GM12878 (cell line): ENCODE results near the gene BTBD8. TPM values are rescaled to one million over a fixed set of nuclear protein-coding genes. Genes with fewer than 3 reads are reported as not detected.

Experiments
- ATAC-seq: fragments of 200-7000 bp; cut with Tn5 transposase; 3 replicates; pipeline ENCODE4 v1.9.1; 2020; ENCODE audit warnings: mild to moderate bottlenecking, moderate library complexity
- BruUV-seq: library from RNA; stranded (reverse); fragments of 400-500 nt; replicated peaks from 2 replicates; lab custom pipeline; 2021; lab: Mats Ljungman, UMichigan
- CTCF ChIA-PET: fragments of 300-600 bp; sonication (Branson Sonifier 250); formaldehyde crosslinking; extraction: SDS; loops from one replicate; lab custom pipeline; 2021; ENCODE audit warnings: inconsistent platforms; lab: Yijun Ruan, JAX
- POLR2A ChIA-PET: fragments of 350-600 bp; formaldehyde crosslinking; extraction: SDS; loops from one replicate; lab custom pipeline; 2021; ENCODE audit warnings: inconsistent platforms; lab: Charles Lee
- RAD21 ChIA-PET: fragments of 300-600 bp; sonication (Branson Sonifier 250); formaldehyde crosslinking; loops from one replicate; lab custom pipeline; 2023; ENCODE audit warnings: antibody characterized with exemption; ENCODE audit not compliant: unreplicated experiment; lab: Charles Lee
- SMC1A ChIA-PET: fragments of 300-600 bp; sonication (Branson Sonifier 250); formaldehyde crosslinking; loops from one replicate; lab custom pipeline; 2023; ENCODE audit not compliant: unreplicated experiment, uncharacterized antibody; lab: Charles Lee
- DNase-seq: peaks from one replicate; pipeline ENCODE4 v3.0.0-alpha.2; 2011; ENCODE audit warnings: low read depth, low spot score
- FAIRE-seq: peaks from 3 replicates; lab custom pipeline; 2011; peaks lifted over from hg19 to GRCh38; lab: Jason Lieb, UNC
- H2AFZ ChIP-seq: 2 replicates; pipeline ENCODE4 v1.6.0; 2011; ENCODE audit warnings: low read depth, low read length, control low read depth; ENCODE audit not compliant: control insufficient read depth
- H3K27ac ChIP-seq: 2 replicates; pipeline ENCODE4 v1.5.1; 2011; ENCODE audit warnings: control low read depth; ENCODE audit not compliant: control insufficient read depth, insufficient read depth
- H3K27me3 ChIP-seq, 2 experiments: replicated peaks in 1 of 2; 2 replicates each; pipeline versions ENCODE4 v1.6.0 to v1.6.1; 2011; ENCODE audit warnings: low read length in 1 of 2; ENCODE audit not compliant: control insufficient read depth in 2 of 2, insufficient read depth in 2 of 2
- H3K36me3 ChIP-seq, 2 experiments: 2 replicates each; pipeline ENCODE4 v1.5.1; 2011; ENCODE audit warnings: low read length in 1 of 2; ENCODE audit not compliant: control insufficient read depth in 2 of 2, insufficient read depth in 2 of 2
- H3K4me1 ChIP-seq: 2 replicates; pipeline ENCODE4 v1.6.1; 2011; ENCODE audit warnings: mild to moderate bottlenecking, low read length, moderate library complexity, mixed read lengths; ENCODE audit not compliant: control insufficient read depth, insufficient read depth
- H3K4me2 ChIP-seq: 2 replicates; pipeline ENCODE4 v1.6.0; 2011; ENCODE audit warnings: control low read depth; ENCODE audit not compliant: control insufficient read depth, insufficient read depth
- H3K4me3 ChIP-seq: fragments of 200-600 bp; sonication (generic); 2 replicates; pipeline ENCODE4 v1.5.1; 2016
- H3K79me2 ChIP-seq: 2 replicates; pipeline ENCODE4 v1.6.0; 2011; ENCODE audit warnings: low read length; ENCODE audit not compliant: control insufficient read depth, insufficient read depth
- H3K9ac ChIP-seq: 2 replicates; pipeline ENCODE4 v1.8.0; 2011; ENCODE audit warnings: low read length, control low read depth, mixed read lengths; ENCODE audit not compliant: control insufficient read depth, insufficient read depth
- H3K9me3 ChIP-seq: replicated peaks from 3 replicates; pipeline ENCODE4 v1.5.1; 2011; ENCODE audit warnings: mild to moderate bottlenecking, low read length; ENCODE audit not compliant: control insufficient read depth, insufficient read depth
- H4K20me1 ChIP-seq: 2 replicates; pipeline ENCODE4 v1.6.0; 2011; ENCODE audit not compliant: control insufficient read depth, insufficient read depth
- BACH1 ChIP-seq: fragments of 450-650 bp; IDR thresholded peaks from 2 replicates; pipeline ENCODE4 v1.6.1; 2017; ENCODE audit warnings: mild to moderate bottlenecking, borderline replicate concordance
- CBX3 ChIP-seq: fragments of 200-600 bp; sonication (generic); IDR thresholded peaks from 2 replicates; pipeline ENCODE4 v1.6.1; 2016; ENCODE audit warnings: low read depth, borderline replicate concordance
- CREB1 ChIP-seq: IDR thresholded peaks from 2 replicates; pipeline ENCODE4 v1.6.1; 2012; ENCODE audit warnings: low read depth, mild to moderate bottlenecking, inconsistent platforms
- CREM ChIP-seq: IDR thresholded peaks from 2 replicates; pipeline ENCODE4 v1.6.1; 2014; ENCODE audit warnings: antibody characterized with exemption, low read depth
- FOS ChIP-seq: IDR thresholded peaks from 3 replicates; pipeline ENCODE4 v1.6.1; 2011; ENCODE audit warnings: borderline replicate concordance; ENCODE audit not compliant: insufficient read length; ENCODE audit errors: extremely low read depth
- FOXK2 ChIP-seq: fragments of 450-650 bp; IDR thresholded peaks from 2 replicates; pipeline ENCODE4 v1.6.1; 2017; ENCODE audit warnings: mild to moderate bottlenecking, moderate library complexity
- LARP7 ChIP-seq: fragments of 450-650 bp; IDR thresholded peaks from 2 replicates; pipeline ENCODE4 v1.6.1; 2017; ENCODE audit warnings: mild to moderate bottlenecking
- MTA2 ChIP-seq: fragments of 450-650 bp; IDR thresholded peaks from 2 replicates; pipeline ENCODE4 v1.6.1; 2016; ENCODE audit warnings: low read depth, mild to moderate bottlenecking, moderate library complexity
- NFIC ChIP-seq: IDR thresholded peaks from 2 replicates; pipeline ENCODE4 v1.6.1; 2012; ENCODE audit warnings: low read depth, mild to moderate bottlenecking, inconsistent platforms, low read length, moderate library complexity
- NR2C1 ChIP-seq: fragments of 450-650 bp; IDR thresholded peaks from 2 replicates; pipeline ENCODE4 v1.6.1; 2017; ENCODE audit warnings: antibody characterized with exemption, mild to moderate bottlenecking, moderate library complexity
- NR2C2 ChIP-seq: IDR thresholded peaks from 2 replicates; pipeline ENCODE4 v1.6.1; 2011; ENCODE audit warnings: borderline replicate concordance, low read depth; ENCODE audit not compliant: control insufficient read depth, insufficient read length
- POLR2AphosphoS2 ChIP-seq: IDR thresholded peaks from 2 replicates; pipeline ENCODE4 v1.6.1; 2011; ENCODE audit warnings: low read depth, mild to moderate bottlenecking, low read length, improper control_type of control experiment, moderate library complexity
- ZNF217 ChIP-seq: fragments of 450-650 bp; IDR thresholded peaks from 2 replicates; pipeline ENCODE4 v1.6.1; 2017; ENCODE audit warnings: antibody characterized with exemption, mild to moderate bottlenecking
- WGBS: methylation state at CpG from one replicate; pipeline ENCODE4 v1.1.6; 2016; ENCODE audit warnings: low lambda C conversion rate; ENCODE audit not compliant: insufficient replicate concordance, insufficient coverage; ENCODE audit errors: missing lambda C conversion rate; 5-methylcytosine and 5-hydroxymethylcytosine counted together
- in situ Hi-C: fragments of 300-500 bp; cut with MboI; formaldehyde crosslinking; loops from 9 replicates; pipeline ENCODE4 v1.14.3; 2018; ENCODE audit warnings: mixed read lengths
- intact Hi-C: fragments of 100-400 bp; cut with micrococcal nuclease; formaldehyde crosslinking; loops from one replicate; pipeline ENCODE4 v1.14.2; 2022; ENCODE audit not compliant: unreplicated experiment
- polyA plus RNA-seq, 11 experiments: library from polyadenylated mRNA; depleted of rRNA in 4 of 11; unstranded in 6 of 11; stranded (reverse) in 5 of 11; fragments of >200 nt; fragmentation: Nextera tagmentation in 4 of 11; fragmentation: Illumina TruSeq in 1 of 11; extraction: Ambion mirVana in 4 of 11; extraction: Trizol in 1 of 11; gene quantifications; 1 replicate in 1 of 11; 2 replicates in 10 of 11; pipeline versions ENCODE4 v1.2.1 to v1.2.3, GENCODE V29; 2011 to 2016; ENCODE audit warnings: inconsistent platforms in 2 of 11, missing spikeins in 2 of 11, low read depth in 1 of 11
- total RNA-seq, 4 experiments: library from RNA; depleted of rRNA in 3 of 4; stranded (reverse); fragments of >200 nt in 3 of 4; fragmentation: Illumina TruSeq in 1 of 4; extraction: Trizol in 1 of 4; gene quantifications; 2 replicates each; pipeline versions ENCODE4 v1.2.1 to v1.2.3, GENCODE V29; 2013 to 2021
- TF ChIP-seq, protein P1 (sequence below): IDR thresholded peaks from 2 replicates; pipeline ENCODE4 v1.6.1; 2011; ENCODE audit warnings: borderline replicate concordance, low read depth, mild to moderate bottlenecking, moderate library complexity, mixed read lengths, low read length; ENCODE audit not compliant: insufficient read depth; ENCODE audit errors: extremely low read length
- TF ChIP-seq, protein P2 (sequence below): fragments of 450-650 bp; IDR thresholded peaks from 2 replicates; pipeline ENCODE4 v1.6.1; 2017; ENCODE audit warnings: mild to moderate bottlenecking, low read depth, inconsistent platforms; ENCODE audit not compliant: poor library complexity, severe bottlenecking
- TF ChIP-seq, protein P3 (sequence below): IDR thresholded peaks from 2 replicates; pipeline ENCODE4 v1.6.1; 2012; ENCODE audit warnings: improper control_type of control experiment, low read depth, low read length; ENCODE audit not compliant: insufficient replicate concordance

BTBD8 gene
- total and polyA plus RNA-seq, 10 of the 15 experiments (the other 5 are each of a cell fraction or from before 2014, with no cell fraction given): 0.07 to 0.32 (median 0.19) TPM; not detected in 1

DNA sequence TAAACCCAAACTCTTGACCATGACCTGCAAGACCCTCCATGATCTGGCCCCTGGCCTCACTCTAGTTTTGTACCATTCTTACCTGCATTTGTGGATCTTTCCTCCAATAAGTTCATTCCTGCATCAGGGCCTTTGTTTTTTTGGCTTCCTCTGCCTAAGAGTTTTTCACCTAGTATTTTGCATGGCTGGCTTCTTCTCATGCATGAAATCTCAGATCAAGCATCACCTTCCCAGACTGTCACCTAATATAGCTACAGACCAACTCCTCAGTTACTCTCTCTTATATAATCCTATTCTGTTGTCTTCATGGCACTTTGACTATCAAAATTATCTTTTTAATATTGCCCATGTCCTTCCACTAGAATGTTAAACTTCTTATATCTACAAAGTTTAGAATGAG is 54.2 kb downstream of the BTBD8 start (continued):
- TF ChIP-seq, protein P1, sequence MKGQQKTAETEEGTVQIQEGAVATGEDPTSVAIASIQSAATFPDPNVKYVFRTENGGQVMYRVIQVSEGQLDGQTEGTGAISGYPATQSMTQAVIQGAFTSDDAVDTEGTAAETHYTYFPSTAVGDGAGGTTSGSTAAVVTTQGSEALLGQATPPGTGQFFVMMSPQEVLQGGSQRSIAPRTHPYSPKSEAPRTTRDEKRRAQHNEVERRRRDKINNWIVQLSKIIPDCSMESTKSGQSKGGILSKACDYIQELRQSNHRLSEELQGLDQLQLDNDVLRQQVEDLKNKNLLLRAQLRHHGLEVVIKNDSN: no peak
- TF ChIP-seq, protein P2, sequence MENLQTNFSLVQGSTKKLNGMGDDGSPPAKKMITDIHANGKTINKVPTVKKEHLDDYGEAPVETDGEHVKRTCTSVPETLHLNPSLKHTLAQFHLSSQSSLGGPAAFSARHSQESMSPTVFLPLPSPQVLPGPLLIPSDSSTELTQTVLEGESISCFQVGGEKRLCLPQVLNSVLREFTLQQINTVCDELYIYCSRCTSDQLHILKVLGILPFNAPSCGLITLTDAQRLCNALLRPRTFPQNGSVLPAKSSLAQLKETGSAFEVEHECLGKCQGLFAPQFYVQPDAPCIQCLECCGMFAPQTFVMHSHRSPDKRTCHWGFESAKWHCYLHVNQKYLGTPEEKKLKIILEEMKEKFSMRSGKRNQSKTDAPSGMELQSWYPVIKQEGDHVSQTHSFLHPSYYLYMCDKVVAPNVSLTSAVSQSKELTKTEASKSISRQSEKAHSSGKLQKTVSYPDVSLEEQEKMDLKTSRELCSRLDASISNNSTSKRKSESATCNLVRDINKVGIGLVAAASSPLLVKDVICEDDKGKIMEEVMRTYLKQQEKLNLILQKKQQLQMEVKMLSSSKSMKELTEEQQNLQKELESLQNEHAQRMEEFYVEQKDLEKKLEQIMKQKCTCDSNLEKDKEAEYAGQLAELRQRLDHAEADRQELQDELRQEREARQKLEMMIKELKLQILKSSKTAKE: no peak
- no peak for TF ChIP-seq ZNF217
- no peak for TF ChIP-seq BACH1
- no peak for TF ChIP-seq CREB1
- TF ChIP-seq FOS: no peak
- TF ChIP-seq CREM: no peak
- no peak for TF ChIP-seq MTA2
- no peak for TF ChIP-seq NR2C2
- TF ChIP-seq POLR2AphosphoS2: no peak

DNA sequence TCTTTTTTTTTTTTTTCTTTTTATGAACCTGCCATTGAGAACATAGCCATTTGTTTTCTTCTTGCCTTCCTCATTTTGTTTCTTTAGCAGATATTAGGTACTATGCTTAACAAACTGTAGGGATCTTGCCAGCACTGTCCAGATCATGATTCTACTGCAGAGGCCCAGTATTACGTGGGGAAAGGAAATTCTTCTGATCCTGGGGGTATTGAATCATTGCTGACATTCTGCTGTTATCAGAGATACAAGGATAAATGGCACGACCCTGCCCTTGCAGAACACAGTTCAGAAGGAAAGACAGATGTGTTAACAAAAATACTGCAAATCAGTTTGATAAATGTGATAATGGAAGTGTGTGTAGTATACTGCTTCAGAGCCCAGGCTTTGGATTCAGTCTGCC is 56.2 kb downstream of the BTBD8 start:
- no peak for ATAC-seq
- ChIA-PET SMC1A (no interaction called here), POLR2A (no interaction called here), RAD21 (no interaction called here), CTCF (no interaction called here)
- Histone ChIP-seq H3K27me3 (no peaks in the 10 kb centered on the region; a peak in 1 of 4 replicates), H3K79me2 (no peaks in the 10 kb centered on the region), H2AFZ (no peak overlapping the region), H3K4me1 (no peaks in the 10 kb centered on the region), H3K4me2 (no peak overlapping the region), H3K4me3 (no peak overlapping the region), H3K36me3 (no peaks in the 10 kb centered on the region), H3K9ac (no peak overlapping the region), H4K20me1 (no peaks in the 10 kb centered on the region), H3K27ac (no peak overlapping the region), H3K9me3 (no peaks in the 10 kb centered on the region)
- WGBS: 15% methylated on average over 2 of the region's 2 CpGs
- intact Hi-C loops (no loop called here), in situ Hi-C loops (no loop called here)
- FAIRE-seq: peak; percentile 7
- DNase-seq: no peak
- BruUV-seq: no TSS peak
- TF ChIP-seq, protein P3, sequence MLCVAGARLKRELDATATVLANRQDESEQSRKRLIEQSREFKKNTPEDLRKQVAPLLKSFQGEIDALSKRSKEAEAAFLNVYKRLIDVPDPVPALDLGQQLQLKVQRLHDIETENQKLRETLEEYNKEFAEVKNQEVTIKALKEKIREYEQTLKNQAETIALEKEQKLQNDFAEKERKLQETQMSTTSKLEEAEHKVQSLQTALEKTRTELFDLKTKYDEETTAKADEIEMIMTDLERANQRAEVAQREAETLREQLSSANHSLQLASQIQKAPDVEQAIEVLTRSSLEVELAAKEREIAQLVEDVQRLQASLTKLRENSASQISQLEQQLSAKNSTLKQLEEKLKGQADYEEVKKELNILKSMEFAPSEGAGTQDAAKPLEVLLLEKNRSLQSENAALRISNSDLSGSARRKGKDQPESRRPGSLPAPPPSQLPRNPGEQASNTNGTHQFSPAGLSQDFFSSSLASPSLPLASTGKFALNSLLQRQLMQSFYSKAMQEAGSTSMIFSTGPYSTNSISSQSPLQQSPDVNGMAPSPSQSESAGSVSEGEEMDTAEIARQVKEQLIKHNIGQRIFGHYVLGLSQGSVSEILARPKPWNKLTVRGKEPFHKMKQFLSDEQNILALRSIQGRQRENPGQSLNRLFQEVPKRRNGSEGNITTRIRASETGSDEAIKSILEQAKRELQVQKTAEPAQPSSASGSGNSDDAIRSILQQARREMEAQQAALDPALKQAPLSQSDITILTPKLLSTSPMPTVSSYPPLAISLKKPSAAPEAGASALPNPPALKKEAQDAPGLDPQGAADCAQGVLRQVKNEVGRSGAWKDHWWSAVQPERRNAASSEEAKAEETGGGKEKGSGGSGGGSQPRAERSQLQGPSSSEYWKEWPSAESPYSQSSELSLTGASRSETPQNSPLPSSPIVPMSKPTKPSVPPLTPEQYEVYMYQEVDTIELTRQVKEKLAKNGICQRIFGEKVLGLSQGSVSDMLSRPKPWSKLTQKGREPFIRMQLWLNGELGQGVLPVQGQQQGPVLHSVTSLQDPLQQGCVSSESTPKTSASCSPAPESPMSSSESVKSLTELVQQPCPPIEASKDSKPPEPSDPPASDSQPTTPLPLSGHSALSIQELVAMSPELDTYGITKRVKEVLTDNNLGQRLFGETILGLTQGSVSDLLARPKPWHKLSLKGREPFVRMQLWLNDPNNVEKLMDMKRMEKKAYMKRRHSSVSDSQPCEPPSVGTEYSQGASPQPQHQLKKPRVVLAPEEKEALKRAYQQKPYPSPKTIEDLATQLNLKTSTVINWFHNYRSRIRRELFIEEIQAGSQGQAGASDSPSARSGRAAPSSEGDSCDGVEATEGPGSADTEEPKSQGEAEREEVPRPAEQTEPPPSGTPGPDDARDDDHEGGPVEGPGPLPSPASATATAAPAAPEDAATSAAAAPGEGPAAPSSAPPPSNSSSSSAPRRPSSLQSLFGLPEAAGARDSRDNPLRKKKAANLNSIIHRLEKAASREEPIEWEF: no peak
- TF ChIP-seq LARP7 (no peak), NR2C1 (no peak), CBX3 (no peak), FOXK2 (no peak), NFIC (no peak)
- TF ChIP-seq, protein P1: no peak
